Central memory CD4-positive, alpha-beta T cell (primary cell): Measurements from ENCODE around the gene NOG.
A peak's percentile ranks its signal among the peaks of the same experiment; 100 is the strongest.

Source experiments
- DNase-seq: peaks from one replicate; pipeline ENCODE4 v3.0.0; 2022

NOG gene

GRCh38 chr17:56597495-56597990 is 4.0 kb downstream of the NOG start:
- no peak for DNase-seq

- no peak for DNase-seq
Observed at GRCh38 chr17:56598466-56598865, 5.0 kb downstream of the NOG start.

- no peak for DNase-seq
Observed at GRCh38 chr17:56599088-56599487, 5.6 kb downstream of the NOG start.

- DNase-seq, result no peak
Observed at GRCh38 chr17:56599566-56599965, 6.1 kb downstream of the NOG start.

GRCh38 chr17:56600256-56600655 is 6.8 kb downstream of the NOG start:
- DNase-seq, result no peak

- DNase-seq, result no peak
Observed at GRCh38 chr17:56601591-56601990, 8.1 kb downstream of the NOG start.

- peak; percentile 24 for DNase-seq
Observed at GRCh38 chr17:56602292-56603130, 9.0 kb downstream of the NOG start.

DNA sequence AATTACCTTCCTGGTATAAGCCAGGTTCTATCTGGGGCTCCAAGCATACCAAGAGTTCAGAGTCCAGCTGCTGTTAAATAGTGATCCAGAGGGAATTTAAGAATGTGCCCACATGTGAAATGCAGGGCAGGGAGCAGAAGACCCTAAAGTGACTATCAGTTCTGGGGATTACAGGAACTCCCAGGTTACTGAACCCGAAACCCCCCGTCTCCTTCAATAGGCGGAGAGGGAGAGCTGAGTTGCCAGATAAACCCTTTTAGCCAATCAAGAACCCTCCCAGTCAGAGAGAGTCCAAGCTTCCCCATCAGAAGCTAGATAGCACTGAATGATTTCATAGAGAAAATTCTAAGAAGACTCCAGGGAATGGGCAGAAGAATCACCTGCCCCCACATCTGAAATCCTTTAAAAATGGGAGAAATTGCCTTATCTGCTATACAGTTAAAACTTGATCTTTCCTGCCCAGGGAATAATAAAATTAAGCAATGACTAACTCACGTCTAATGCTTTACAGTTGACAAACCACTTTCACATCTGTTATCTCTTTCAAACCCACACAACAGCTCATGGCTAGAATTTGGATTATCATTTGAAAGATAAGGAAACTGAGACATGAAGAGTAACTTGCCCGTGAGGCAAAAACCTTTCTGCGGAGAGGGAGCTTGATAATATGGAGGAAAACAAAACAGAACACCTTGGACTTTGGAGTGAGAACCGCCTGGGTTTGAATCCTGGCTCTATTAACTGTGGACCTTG is 10.2 kb downstream of the NOG start:
- DNase-seq, result no peak

DNA sequence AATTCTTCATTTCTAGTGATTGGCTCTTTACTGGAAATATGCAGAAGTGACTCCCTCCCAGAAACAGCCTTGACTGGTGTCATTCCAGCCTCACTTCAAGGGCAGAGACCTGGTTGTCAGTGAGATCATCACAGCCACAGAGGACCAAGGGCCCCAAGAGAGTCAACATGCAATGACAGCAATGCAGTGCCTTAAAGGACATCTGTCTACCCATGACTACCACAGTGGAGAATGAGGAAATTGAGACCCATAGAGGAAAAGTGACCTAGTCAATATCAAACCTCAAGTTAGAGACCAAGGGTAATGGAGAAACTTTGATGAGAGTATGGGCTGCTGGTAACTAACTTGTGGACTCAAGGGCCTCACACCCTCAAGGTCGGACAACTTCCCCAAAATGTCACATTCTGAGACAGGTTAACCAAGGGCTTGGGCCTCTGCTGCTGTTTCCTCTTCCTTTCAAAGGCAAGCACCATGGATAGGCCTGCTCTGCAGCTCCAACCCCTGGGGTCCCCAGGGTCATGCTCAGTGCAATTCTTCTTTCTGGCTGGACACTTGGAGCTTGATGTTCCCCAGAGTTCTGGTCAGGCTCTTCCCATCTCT is 11.3 kb downstream of the NOG start:
- no peak for DNase-seq

DNA sequence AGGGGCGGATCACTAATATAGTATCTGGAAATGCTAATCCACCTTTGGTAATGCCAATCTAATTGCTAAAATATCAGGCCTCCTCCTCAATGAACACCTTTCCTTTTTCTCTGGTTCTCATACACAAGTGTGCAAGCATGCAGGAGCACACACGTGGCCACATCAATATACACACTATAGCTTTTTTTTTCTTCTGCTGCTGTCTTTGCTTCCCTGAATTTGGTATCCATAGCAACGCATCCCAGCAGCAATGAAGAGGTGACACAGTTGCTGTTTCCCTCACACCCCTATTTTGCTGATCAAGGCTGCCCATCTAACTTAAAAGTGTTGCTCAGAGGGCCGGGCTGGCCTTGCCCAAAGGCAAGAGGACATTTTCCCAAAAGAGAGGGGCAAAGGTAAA is 15.4 kb downstream of the NOG start:
- DNase-seq, result no peak

DNA sequence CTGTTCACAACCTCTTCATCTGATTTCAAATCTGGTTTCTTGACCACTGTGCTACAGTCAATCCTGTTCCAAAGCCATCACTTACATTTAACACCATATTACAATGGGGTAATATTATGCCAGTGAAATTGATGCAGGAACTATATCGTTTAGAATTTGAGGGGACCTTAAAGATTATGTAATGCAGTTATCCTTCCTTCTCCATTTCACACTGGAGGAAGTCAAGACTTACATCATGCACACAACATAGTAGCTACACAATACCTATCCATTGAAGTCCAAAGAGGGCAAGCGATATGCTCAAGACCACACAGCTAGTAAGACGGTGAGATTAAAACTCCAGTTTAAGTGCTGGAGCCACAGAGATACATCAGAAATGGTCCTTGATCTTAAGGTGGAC is 16.8 kb downstream of the NOG start:
- no peak for DNase-seq

GRCh38 chr17:56613131-56613530 is 19.6 kb downstream of the NOG start:
- no peak for DNase-seq

DNA sequence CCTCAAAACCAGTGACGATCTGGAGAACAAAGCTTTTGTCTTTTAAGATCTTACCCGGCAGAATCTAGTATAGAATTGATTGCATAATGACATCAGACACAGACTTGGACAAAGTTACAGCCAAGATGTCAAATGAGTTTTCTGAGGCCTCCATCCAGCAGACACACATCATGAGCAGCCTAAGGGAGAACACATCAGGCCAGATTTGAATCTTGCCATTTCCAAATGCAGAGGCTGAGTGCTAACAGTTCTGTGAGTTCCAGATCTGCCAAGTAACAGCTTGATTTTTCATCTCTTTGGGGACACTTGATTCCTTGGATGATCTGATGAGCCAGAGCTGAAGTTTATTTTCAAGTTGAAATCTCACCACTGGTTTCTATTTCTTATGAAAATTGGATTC is 21.0 kb downstream of the NOG start:
- DNase-seq, result no peak

GRCh38 chr17:56616239-56616638 is 22.7 kb downstream of the NOG start:
- no peak for DNase-seq

- DNase-seq, result no peak
Observed at GRCh38 chr17:56623383-56623782, 29.9 kb downstream of the NOG start.

DNA sequence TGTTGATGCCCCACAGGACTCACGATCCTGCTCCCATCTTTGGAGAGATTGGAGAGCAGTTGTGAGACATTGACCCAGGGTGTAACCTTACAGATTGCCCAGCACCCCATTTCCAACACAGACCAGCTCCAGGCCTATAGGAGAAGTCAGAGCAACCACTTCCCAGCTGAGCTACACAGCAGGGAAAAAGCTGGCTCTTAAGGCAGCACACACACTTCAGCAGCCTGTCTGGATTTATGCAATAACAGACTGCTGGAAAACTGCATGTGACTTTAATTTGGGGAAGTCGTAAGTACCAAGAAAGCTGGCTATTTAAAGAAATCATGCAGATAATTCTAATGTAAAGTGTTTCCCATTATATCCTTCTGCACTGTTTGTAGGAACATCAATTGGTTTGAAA is 30.8 kb downstream of the NOG start:
- no peak for DNase-seq

GRCh38 chr17:56624912-56625311 is 31.4 kb downstream of the NOG start:
- no peak for DNase-seq

DNA sequence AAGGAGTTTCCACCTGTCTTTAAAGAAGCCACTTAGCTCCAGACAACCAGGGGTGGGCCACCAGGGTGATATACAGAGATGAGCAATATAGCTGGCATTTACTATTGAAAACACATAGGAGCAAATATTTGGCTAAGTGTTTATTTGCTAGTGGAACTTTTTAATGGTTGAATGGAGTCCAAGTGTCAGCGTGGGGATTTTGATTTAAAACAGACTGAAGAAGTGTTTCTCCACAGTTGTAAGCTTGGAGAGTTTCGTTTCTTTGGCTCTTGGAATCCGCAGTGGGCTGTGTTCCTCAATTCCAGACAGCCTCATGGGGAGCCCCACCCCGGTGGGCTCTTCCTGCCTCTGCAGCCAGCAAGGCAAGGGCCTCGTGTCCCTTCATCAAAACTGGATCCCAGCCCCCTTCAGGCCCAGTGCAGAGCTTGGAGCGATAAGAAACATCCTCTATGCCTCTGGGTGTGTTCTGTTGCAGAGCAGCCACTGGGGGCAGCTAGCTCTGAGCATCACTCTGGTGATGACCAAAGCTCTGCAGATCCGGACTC is 36.1 kb downstream of the NOG start:
- DNase-seq, result no peak

GRCh38 chr17:56630202-56630601 is 36.7 kb downstream of the NOG start:
- DNase-seq, result no peak

DNA sequence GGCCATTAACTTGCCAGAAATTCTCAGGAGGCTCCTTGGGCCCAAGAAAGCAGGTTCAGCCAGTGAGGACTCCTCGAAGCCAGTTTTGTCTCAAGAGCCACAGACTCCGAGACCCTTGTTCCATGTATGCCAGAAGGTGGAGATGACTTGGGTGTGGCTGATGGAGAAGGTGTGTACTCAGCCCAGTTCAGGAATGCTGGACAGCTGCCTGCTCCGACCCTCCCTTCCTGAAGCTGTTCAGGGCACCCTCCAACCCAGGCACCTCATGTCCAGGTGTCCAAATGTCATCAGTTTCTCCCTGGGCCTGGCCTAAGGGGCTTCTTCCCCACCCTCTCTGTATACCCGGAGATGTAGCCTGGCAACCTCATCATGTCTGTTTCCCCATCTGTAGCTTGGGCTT is 40.2 kb downstream of the NOG start:
- no peak for DNase-seq

DNA sequence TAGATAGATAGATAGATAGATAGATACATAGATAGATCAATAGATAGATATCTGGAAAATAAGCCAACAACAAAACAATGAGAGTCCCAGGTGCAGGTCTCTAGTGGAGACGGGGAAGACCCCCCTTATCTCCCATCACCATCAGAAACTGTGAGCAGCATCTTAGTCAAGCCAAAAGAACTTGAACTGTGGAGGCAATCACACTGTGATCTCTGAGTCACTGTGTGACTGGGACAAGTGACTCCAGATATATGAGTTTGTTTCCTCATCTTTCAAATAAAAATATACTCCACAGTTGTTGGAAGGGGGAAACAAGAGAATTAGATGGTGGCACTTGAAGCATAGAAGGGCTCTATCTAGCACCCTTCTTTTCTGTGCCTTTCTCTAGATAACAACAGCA is 42.1 kb downstream of the NOG start:
- no peak for DNase-seq

DNA sequence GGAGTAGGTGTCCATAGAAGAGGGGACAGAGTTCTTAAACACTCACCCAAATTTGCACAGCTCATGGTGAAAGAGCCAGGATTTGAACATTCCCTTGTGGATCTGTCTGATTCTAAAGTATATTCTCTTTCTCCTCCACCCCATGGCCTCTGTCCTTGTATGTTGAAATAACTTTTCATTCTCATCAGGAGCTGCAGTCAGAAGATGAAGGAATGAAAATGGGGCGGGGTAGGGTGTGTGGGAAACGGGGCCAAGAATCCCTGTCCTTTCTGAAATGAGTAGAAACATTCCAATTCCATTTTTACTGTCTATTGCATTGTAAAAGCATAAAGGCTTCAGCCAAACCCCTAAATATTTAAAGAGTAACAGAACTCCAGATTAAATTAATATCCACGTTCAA is 42.8 kb downstream of the NOG start:
- DNase-seq, result no peak

DNA sequence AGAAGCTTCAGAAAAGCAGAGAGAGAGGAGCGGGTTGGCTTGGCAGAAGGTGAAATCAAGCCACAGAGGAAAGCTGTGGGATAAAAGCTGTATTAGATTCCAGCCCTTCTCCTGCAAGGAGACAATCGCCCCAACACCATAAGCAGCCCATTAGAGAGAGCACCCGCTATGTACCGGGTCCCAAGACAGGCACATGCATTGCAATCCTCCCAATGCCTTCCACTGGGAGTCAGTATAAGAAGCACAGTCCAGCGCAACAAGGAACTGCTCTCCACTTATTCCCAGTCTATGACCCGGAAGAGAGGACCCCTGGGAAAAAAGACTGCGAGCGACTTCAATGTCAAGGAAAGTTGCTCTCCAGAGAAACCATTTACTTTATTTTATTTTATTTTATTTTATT is 43.8 kb downstream of the NOG start:
- DNase-seq, result no peak
